D341Med (cell line): Measurements from ENCODE around the gene XBP1.
"Not testable (repeated sequence)": the region's sequence is repeated elsewhere in the genome, so short reads cannot be mapped to it uniquely, and the experiment has no call there.

Experiments
- DNase-seq: peaks from one replicate; pipeline ENCODE4 v3.0.0; 2012; ENCODE audit warnings: low spot score

XBP1 gene

DNA sequence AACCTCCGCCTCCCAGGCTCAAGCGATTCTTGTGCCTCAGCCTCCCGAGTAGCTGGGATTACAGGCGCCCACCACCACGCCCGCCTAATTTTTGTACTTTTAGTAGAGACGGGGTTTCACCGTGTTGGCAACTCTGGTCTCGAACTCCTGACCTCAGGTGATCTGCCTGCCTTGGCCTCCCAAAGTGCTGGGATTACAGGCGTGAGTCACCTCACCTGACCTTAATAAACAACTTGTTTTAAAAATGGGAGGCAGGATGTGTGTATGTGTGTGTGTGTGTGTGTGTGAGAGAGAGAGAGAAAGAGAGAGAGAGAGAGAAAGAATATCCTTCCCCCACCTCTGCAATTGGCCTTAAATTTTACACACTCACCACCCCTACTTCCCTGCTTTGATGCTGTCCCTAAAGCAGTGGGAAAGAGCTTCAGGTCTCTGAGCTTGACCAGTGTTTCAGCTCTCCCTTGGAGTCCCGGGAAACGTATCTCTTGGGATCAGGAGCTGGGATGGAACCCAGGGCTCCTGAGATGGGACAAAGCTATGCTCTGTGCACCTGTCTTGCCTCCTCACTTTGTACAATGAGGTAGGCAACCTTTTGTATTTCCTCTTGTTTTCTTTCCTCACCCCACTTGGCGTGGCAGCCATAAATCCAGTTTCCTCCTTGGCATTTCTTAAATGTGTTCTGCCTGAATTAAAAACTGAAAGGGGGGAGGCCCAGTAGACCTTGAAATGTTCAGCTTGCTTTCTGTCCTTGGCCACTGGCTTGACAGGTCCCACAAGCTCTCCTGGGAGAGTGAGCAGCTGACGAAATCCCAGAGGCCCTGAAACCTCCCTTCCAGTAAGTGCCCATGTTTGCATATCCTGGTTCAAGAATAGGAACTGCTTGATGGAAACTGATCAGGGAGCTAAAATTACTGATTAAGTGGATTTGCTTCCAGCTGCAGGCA lies 17.8 kb upstream of the XBP1 start:
- DNase-seq = no peak

DNA sequence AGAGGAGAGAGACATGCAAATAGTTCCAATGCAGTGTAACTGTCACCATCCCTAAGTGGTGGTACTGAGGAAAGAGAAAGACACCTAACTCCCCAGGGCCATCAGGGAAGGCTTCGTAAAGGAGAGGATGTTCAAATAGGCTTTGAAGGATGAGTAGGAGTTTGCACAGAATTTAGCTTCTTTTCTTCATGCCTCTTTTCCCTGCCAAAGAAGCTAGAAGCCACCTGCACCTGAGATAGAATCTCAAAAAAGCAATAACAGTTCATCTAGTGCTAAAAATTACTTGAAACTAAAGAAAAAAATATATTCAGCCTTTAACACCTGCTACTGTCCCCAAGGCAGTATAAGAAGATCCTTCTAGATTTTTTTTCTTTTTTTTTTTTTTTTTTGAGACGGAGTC lies 16.7 kb upstream of the XBP1 start:
- DNase-seq = no peak

DNA sequence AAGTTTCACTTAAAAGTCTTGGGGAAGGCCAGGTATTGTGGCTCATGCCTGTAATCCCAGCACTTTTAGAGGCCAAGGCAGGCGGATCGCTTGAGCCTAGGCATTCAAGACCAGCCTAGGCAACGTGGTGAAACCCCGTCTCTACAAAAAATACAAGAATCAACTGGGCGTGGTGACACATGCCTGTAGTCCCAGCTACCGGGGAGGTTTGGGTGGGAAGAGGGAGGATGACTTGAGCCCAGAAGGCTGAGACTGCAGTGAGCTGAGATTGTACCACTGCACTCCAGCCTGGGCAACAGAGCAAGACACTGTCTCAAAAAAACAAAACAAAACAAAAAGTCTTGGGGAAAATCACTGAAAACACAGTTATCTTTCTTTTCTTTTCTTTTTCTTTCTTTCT lies 15.4 kb upstream of the XBP1 start:
- DNase-seq = no peak

DNA sequence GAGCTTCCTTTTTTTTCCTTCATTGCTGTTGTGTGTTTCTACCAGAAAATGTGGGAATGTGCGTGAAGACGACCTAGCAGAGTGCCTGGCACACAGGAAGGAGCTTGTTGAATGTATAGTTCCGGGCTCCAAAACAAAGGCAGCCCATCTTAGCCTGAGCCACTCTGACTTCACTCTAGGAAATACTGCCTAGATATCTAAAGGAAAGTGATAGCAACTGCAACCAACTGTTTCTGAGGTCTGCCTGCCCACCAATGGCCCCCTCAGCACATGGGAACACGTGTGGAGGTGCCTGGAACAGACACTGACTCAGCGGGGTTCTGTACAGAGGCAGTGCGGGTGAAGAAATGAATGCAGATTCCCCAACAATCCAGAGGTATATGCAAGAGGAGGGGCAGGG lies 14.7 kb upstream of the XBP1 start:
- no peak for DNase-seq

DNA sequence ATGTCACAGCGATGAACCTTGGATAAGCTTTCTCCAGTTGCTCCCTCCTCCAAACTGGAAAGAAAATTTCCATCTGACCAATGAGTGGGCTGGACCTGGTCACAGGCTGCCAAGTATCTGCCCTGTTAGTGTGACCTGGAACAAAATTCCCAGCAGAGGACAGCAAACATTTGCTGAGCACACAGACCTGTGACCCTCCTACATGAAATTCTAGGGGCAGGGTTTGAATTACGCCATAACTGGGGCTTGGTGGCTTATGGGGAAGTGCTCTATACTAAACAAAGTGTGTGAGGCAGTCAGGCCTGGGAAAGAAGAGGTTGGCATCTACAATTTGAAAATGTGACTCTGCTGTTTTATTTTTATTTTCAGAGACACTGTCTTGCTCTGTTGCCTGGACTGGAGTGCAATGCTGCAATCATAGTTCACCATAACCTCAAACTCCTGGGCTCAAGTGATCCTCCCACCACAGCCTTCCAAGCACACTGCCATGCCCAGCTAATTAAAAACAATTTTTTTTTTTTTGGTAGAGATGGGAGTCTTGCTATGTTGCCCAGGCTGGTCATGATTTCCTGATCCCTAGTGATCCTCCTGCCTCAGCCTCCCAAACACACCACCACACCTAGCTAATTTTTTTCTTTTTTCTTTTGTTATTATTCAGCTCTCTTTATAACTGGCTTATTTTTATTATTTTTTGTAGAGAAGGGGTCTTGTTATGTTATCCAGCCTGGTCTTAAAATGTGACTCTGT lies 13.6 kb upstream of the XBP1 start:
- DNase-seq = no peak

DNA sequence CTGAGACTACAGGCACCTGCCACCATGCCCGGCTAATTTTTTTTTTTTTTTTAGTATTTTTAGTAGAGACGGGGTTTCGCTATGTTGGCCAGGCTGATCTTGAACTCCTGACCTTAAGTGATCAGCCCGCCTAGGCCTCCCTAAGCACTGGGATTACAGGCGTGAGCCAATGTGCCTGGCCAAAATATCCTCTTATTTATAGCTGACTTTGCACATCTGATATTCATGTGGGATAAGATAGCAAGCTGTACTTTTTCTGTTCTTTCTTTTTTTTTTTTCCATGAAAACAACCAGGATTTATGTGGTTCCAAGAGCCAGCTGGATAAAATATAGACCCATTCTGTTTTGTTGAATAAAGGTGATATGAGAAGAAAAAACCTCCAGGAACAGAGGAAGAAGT lies 12.1 kb upstream of the XBP1 start:
- DNase-seq = no peak

DNA sequence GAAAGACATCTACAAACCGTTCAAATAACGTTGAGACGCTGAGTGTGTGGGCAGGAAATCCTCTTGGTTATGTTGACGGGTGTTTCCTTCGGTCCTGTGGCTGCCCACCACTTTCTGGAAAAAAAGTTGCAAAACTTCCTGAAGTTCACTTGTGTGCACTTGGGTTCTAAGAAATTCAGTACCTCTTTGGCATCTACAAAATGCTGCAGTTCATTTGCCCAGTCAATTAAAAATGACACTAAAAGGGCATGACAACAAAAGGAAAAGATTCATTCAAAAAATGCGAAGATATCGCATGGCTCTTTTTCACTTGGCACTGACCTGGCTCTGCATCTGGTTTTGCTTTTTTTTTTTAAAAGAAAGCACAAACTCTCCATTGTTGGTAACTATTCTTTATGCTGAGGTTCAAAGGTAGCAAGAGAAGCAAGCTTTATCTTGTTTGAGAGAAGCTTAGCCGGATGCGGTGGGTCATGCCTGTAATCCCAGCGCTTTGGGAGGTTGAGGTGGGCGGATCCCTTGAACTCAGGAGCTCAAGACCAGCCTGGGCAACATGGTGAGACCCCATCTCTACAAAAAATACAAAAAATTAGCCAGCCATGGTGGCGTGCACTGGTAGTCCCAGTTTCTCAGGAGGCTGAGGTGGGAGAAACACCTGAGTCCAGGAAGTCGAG lies 10.6 kb upstream of the XBP1 start:
- DNase-seq = no peak

DNA sequence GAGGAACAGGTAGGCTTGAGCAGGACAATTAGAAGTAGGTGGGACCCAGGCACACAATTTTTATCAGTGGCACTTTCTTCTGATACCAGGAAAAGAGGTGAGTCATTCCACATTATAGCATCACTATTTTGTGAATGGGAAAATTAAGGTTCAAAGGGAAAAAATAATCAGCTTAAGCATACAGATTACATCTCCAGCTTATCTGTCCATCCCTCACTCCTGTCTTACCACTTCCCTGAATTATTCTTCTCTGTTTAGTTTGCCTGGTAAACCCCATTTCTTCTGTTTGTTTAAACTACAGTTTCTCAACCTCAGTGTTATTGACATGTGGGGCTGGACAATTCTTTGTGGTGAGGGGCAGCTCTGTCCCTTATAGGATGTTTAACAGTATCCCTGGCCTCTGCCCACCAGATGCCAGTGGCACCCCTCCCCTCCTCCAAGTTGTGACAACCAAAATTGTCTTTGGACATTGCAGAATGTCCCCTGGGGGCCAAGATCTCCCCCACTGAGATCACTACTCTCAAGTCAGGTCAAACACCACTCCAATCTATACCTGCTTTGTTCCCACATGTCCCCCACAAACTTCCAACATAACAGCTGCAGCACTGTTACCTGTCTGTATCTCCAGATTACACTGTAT lies 8.5 kb upstream of the XBP1 start:
- no peak for DNase-seq

DNA sequence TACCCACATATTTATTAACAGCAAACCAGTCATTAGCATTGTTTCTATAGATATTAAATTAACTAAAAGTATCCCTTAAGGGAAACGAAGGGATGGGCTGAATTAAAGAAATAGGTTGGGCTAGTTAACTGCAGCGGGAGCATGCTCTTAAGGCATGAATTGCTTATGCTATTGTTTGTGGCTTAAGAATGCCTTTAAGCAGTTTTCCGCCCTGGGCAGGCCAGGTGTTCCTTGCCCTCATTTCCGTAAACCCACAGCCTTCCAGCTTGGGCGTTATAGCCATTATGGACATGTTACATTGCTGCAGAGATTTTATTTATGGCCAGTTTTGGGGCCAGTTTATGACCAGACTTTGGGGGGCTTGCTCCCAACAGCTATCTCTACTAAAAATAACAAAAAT lies 5.1 kb upstream of the XBP1 start:
- not testable (repeated sequence) for DNase-seq

DNA sequence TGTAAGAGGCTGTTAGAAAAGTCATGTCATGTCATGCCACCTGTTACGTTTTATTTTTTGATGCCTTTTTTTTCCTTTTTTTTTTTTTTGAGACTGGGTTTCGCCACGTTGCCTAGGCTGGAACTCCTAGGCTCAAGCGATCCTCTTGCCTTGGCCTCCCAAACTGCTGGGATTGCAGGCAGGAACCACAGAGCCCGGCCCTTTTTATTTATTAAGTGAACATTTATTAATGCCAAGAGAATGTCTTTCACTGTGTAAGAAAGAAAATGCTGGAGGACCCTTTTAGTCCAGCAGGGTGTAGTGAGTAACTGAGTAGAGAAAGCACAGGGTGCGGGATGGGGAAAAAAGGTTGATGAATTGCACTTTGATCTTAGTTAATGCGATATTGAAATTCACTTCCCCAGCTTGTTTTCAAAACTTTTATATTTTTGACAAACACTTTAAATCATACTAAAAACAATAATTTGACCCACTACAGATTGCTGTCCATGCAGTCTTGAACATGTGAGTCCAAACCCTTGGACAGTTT lies 2.3 kb upstream of the XBP1 start:
- no peak for DNase-seq

DNA sequence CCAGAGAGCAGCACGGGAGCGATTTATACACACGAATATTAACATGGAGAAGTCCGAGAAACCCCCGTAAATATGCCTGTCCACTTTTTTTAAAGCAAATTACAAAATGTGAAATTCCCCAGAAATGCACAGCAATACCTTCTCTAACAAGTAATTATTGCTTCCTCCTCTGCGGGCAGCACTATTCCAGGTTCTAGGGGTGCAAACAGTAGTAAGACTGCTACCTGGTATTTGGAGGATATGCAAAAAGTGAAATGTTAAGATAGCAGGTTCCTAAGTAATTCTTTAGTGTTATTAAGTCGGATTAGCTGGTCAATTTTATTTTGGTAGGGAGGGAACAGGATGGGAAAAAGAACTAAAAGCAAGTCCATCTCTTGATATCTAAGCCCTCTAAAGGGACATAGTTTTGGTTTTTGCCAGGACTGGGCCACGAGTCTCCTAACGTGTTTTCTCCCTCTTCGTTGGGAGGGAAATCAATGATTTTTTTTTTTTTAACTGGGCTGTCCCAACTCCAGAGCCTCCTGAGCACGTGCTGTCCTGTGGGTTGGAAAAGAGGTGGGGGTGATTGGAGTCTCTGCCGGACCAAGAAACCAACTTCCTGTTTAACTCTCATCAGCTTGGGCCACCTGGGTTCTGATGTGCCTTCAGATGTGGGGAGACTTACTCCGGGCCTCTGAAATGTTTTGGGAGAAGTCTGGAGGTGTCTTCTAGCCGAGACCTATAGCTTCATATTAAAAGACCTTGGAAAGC lies 1.7 kb upstream of the XBP1 start:
- DNase-seq = no peak

DNA sequence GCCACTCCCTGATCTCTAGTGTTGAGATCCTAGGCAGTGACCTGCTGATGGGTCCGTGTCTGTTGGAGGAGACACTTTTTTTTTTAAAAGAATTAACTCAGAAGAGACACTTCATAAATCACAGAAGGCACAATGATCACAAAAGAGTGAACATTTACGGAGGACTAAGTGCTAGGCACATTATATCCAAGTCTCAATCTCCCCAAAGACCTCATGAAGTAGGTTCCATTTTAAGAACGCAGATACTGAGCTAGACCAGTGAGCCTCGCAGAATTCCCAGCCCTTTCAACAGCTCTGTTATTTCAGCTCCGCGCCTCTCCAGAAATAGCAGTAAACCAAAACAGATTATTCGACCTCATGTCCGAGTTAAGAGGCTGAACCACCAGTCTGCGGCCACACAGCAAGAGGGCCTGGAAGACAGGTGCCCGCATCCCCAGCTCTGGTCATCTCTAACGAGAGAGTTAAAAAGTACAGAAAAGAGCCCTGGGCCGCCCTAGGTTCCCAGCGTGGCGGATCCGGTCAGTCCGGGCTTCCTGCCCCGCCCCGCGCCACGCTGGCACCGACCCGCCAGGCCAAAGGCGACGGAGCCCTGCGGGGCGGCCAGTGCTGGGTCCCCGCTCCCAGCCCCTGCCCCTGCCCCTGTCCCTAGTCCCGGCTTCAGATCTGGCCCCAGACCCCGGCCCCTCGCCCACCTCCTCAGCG lies 612 bp downstream of the XBP1 start:
- peak; percentile 79 for DNase-seq

DNA sequence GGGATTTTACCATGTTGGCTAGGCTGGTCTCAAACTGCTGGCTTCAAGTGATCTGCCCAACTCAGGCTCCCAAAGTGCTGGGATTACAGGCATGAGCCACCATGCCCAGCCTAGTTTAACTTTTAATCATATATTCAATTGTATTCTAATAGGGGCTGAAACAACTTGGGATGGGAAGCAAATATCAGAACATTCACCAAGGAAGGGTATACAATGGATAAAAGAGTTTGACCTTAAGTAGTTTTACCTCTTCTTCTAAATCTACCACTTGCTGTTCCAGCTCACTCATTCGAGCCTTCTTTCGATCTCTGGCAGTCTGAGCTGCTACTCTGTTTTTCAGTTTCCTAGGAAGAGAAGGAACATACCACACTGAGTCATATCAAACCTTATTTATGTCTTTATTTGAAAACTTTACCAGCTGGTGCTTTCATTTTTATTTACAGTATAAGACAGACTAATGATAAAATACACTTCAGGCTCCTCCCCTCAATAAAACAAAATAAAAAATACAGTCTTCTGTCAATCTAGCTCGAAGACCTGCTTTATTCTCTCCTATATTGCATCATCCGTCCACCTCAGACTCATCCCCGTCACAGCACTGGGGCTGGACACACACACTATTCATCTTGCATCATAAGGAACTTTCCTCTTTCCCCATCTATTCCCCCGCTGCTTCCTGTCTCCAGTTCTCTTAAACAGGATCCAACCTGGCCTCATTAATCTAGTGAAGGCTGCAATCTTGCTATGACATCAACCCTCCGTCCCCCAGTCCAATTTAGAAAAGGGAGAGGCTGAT lies 1.4 kb downstream of the XBP1 start:
- peak; percentile 42 for DNase-seq

DNA sequence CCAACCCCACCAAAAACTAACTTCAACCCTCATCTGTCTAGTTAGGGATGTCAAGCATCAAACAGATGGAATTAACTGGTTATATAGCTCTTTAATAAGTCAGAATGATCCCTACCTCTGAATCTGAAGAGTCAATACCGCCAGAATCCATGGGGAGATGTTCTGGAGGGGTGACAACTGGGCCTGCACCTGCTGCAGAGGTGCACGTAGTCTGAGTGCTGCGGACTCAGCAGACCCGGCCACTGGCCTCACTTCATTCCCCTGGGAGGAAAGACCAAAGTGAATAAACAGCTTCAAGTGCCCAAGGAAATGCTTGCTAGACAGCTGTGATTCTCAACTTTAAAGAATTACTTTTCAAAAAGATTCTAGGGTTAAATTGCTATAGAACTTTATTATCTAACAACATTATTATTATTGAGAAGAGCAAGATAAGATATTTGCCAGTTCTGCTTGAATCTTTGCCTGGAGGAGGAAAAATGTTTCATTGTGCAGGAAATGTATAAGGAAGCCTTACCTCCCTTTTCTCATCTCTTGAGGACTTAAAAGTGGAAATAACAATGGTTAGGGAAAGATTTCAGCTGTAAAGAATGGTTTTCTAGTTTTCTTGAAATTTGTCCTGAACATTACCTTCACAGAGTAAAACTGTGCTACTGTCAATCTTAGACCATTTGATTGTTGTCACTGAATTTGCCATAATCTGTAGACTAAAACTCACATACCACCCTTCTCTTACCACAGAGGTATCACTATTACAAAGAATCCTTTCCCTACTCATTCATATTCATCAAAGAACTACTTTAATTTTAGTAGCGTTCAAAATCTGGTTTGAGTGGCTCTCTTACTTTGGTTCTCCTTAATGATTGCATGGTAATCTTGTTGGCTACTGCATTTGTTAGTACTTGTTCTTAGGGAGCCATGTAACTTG lies 4.2 kb downstream of the XBP1 start:
- DNase-seq = no peak

DNA sequence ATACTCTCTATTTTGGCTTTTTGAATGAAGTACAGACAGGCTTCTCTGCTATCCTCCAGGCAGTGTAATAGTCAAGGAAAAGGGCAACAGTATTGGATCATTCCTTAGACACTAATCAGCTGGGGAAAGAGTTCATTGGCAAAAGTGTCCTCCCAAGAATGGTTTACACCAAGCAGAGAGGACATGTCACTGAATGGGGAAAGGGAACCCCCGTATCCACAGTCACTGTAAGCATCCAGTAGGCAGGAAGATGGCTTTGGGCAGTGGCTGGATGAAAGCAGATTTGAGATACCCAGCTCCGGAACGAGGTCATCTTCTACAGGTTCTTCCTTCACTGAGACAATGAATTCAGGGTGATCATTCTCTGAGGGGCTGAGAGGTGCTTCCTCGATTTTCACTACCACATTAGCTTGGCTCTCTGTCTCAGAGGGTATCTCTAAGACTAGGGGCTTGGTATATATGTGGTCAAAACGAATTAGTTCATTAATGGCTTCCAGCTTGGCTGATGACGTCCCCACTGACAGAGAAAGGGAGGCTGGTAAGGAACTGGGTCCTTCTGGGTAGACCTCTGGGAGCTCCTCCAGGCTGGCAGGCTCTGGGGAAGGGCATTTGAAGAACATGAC lies 5.2 kb downstream of the XBP1 start:
- no peak for DNase-seq

DNA sequence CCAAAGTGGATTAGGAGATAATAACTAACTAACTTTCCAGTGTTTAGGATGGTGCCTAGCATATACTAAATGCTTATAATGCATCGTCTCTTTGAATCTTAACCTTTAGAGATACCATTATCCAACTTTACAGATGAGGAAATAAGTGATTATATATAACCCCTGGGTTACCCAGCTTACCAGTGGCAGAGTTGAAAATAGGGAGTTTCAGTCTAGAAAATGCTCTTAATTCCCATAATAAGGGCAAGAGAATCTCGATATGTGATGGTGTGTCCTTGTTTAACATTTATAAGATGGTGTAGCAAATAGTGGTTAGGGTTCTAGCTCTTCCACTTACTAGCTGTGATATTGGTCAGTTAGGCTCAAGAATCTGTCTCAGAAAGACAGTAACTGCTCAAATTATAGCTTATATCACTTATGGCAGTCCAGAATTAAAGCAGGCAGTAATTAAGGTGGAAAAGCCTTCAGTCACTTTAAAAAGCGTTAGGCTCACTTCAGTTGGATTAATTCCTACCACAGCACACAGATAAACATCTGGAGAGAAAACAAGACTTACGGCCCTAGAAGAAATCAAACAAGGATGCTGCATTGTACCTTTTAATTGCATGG lies 6.3 kb downstream of the XBP1 start:
- DNase-seq = no peak

DNA sequence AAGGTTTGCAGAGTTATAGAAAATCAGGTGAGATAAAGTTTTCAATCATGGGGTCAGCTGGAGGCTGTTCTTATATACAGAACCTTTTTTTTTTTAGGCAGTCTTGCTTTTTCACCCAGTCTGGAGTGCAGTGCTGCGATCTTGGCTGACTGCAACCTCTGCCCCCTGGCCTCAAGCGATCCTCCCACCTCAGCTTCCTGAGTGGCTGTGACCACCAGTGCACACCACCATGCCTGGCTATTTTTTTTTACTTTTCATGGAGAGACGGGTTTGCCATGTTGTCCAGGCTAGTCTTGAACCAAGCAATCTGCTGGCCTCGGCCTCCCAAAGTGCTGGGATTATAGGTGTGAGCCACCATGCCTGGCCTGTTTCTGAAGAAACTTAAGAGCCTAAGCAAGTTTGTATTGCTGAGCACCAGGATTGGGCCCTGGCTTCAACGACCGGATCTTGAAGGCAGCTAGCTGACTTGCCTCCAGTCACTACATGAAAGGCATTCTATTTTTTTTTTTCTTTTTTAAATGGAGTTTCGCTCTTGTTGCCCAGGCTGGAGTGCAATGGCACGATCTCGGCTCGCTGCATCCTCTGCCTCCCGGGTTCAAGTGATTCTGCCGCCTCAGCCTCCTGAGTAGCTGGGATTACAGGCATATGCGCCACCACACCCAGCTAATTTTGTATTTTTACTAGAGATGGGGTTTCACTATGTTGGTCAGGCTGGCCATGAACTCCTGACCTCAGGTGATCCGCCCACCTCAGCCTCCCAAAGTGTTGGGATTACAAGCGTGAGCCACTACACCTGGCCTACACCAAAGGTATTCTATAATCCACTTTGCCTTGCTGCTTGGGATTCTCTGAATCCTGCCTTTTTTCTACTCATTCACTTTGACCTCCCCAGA lies 7.6 kb downstream of the XBP1 start:
- no peak for DNase-seq
